Effector memory CD8-positive, alpha-beta T cell (primary cell): Measurements from ENCODE around the gene ABLIM1.
A peak's percentile ranks its signal among the peaks of the same experiment; 100 is the strongest.

Experiments used
- ATAC-seq: fragments of 150-1000 bp; cut with Tn5 transposase; replicated peaks from 2 replicates; pipeline ENCODE4 v1.10.0; 2021; ENCODE audit warnings: mild to moderate bottlenecking, moderate library complexity
- DNase-seq, 3 experiments: peaks; one replicate each; pipeline ENCODE4 v3.0.0; 2021
- H3K27ac Mint-ChIP-seq, 2 donors: one replicate each; pipeline ENCODE4 v1.8.0; 2022; ENCODE audit warnings: mild to moderate bottlenecking in 2 of 2, mixed read lengths in 2 of 2, moderate library complexity in 2 of 2
- H3K27me3 Mint-ChIP-seq, 2 donors: one replicate each; pipeline ENCODE4 v1.8.0; 2022; ENCODE audit warnings: mixed read lengths in 2 of 2
- H3K36me3 Mint-ChIP-seq: one replicate; pipeline ENCODE4 v1.8.0; 2022; ENCODE audit warnings: mild to moderate bottlenecking, moderate library complexity, mixed read lengths; ENCODE audit not compliant: insufficient read depth
- H3K4me1 Mint-ChIP-seq, 2 donors: one replicate each; pipeline ENCODE4 v1.8.0; 2022; ENCODE audit warnings: low read depth in 2 of 2, mixed read lengths in 2 of 2
- H3K4me3 Mint-ChIP-seq, 2 donors: one replicate each; pipeline ENCODE4 v1.8.0; 2022; ENCODE audit warnings: mild to moderate bottlenecking in 2 of 2, mixed read lengths in 2 of 2, moderate library complexity in 2 of 2
- H3K9me3 Mint-ChIP-seq, 2 donors: one replicate each; pipeline ENCODE4 v1.8.0; 2022; ENCODE audit warnings: mixed read lengths in 2 of 2

ABLIM1 gene

DNA sequence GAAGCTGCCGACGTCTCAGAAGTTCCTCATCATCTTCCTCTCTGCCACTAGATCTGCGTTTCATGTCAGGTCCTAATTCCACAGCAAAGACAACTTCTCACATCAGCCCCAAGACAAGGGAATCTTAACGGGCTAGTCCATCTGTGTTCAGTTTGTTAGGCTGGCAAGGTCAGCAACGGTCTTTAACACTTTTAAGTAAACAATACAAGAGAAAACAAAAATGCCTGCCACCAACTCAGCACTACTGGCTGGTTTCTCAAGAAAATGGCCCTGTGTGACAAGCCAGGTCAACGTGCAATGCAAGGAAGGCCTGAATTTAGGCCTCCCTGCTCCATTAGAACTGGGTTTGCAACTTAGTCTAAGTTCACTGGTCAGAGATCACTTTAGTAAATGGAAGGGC, 212.7 kb downstream of the ABLIM1 start:
- no peaks in the 10 kb centered on the region for H3K9me3 Mint-ChIP-seq
- H3K4me1 Mint-ChIP-seq = peaks cover 0 to 4% of the 10 kb centered on the region in 2 donors
- H3K4me3 Mint-ChIP-seq = no peak overlapping the region
- H3K36me3 Mint-ChIP-seq = peaks cover 40% of the 10 kb centered on the region
- H3K27ac Mint-ChIP-seq = peak overlapping the region; percentile 68 to 82
- no peak for DNase-seq
- ATAC-seq = no peak
- no peaks in the 10 kb centered on the region for H3K27me3 Mint-ChIP-seq

- H3K4me1 Mint-ChIP-seq = peaks cover 0 to 4% of the 10 kb centered on the region in 2 donors
- DNase-seq (no peak), ATAC-seq (no peak)
- peaks cover 43% of the 10 kb centered on the region for H3K36me3 Mint-ChIP-seq
- H3K4me3 Mint-ChIP-seq = no peak overlapping the region
- no peaks in the 10 kb centered on the region for H3K27me3 Mint-ChIP-seq
- H3K27ac Mint-ChIP-seq = peak overlapping the region in 1 of 2 donors; percentile 82
- no peaks in the 10 kb centered on the region for H3K9me3 Mint-ChIP-seq
Observed at GRCh38 chr10:114444819-114445218, 213.3 kb downstream of the ABLIM1 start.

DNA sequence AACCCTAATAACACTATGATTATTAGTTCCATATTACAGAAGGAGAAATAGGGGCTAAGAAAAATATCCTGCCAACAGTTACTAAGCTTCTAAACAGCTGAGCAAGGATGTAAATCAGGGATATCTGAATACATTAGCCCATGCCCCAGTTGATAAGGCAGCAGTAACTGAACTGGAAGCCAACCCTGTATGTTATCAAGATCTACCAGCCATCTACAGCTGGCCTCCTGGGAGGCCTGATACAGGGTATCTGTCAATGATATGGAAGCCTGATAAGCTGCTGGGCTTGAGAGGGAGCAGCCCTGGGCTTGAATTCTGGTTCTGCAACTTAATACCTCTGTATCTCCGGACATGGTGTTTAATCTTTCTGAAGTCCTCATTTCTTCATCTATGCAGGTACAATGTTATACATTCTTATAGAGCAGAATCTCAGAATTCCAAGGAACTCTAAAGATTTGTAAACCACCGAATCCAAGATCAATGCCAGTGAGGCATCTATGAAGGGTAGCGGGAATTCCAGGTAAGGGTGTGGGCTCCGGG, 215.9 kb downstream of the ABLIM1 start:
- Mint-ChIP-seq H3K9me3 (no peaks in the 10 kb centered on the region), H3K4me1 (peaks cover 0 to 4% of the 10 kb centered on the region in 2 donors), H3K27ac (no peak overlapping the region), H3K36me3 (peaks cover 68% of the 10 kb centered on the region), H3K4me3 (no peak overlapping the region), H3K27me3 (no peaks in the 10 kb centered on the region)
- DNase-seq (no peak), ATAC-seq (no peak)

- Mint-ChIP-seq H3K27me3 (no peaks in the 10 kb centered on the region), H3K27ac (no peak overlapping the region), H3K36me3 (peaks cover 77% of the 10 kb centered on the region), H3K9me3 (no peaks in the 10 kb centered on the region), H3K4me1 (peaks cover 0 to 4% of the 10 kb centered on the region in 2 donors), H3K4me3 (no peak overlapping the region)
- DNase-seq = no peak
- ATAC-seq = no peak
Observed at GRCh38 chr10:114441107-114441506, 217.0 kb downstream of the ABLIM1 start.

DNA sequence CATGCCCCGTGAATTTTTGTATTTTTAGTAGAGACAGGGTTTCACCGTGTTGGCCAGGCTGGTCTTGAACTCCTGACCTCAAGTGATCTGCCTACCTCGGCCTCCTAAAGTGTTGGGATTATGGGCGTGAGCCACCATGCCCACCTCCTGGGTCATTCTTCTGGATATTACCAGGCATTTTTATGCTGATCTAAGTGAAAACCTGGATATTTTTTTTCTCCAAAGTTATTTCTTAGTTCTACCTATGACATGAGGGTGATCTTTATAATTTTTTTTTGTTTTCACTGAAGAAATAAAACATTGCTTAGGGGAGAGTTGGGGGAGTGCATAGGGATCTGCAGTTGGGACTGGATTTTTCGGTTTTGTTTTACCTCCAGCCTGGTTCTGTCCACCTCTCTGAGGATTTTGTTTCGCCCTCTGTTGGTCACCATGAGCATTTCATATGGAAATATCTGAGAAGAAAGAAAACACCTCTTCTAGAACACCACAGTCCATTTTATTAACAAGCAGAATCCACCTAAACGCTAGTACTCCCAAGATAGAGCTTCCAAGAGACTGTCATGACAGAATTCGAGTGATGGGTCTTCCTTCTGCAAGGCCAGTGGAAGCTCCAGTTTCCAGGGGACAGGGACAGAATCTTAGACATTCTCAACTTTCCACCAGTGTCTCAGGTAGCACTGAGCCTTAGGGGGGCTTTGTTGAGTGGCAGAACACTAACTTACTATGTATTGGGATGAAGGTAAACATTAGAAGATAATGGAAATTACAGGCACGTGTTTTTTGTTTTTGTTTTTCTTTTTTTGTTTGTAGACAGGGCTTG, 220.4 kb downstream of the ABLIM1 start:
- Mint-ChIP-seq H3K36me3 (peaks cover 71% of the 10 kb centered on the region), H3K9me3 (no peaks in the 10 kb centered on the region), H3K4me1 (no peaks in the 10 kb centered on the region), H3K27me3 (no peaks in the 10 kb centered on the region), H3K4me3 (no peak overlapping the region), H3K27ac (peak overlapping the region in 1 of 2 donors; percentile 35)
- no peak for ATAC-seq
- DNase-seq = no peak

- DNase-seq (no peak), ATAC-seq (no peak)
- Mint-ChIP-seq H3K27me3 (no peaks in the 10 kb centered on the region), H3K9me3 (no peaks in the 10 kb centered on the region), H3K36me3 (peaks cover 69% of the 10 kb centered on the region), H3K27ac (no peak overlapping the region), H3K4me1 (no peaks in the 10 kb centered on the region), H3K4me3 (no peak overlapping the region)
Observed at GRCh38 chr10:114436941-114437340, 221.1 kb downstream of the ABLIM1 start.

- Mint-ChIP-seq H3K36me3 (peaks cover 38% of the 10 kb centered on the region), H3K4me3 (no peak overlapping the region), H3K27ac (peak overlapping the region in 1 of 2 donors; percentile 19), H3K4me1 (no peaks in the 10 kb centered on the region), H3K9me3 (no peaks in the 10 kb centered on the region), H3K27me3 (no peaks in the 10 kb centered on the region)
- DNase-seq = no peak
- ATAC-seq = no peak
Observed at GRCh38 chr10:114432566-114433093, 225.4 kb downstream of the ABLIM1 start.

GRCh38 chr10:114431414-114432135, 226.5 kb downstream of the ABLIM1 start:
- Mint-ChIP-seq H3K27ac (no peak overlapping the region), H3K4me1 (no peaks in the 10 kb centered on the region), H3K27me3 (no peaks in the 10 kb centered on the region), H3K4me3 (no peak overlapping the region), H3K9me3 (no peaks in the 10 kb centered on the region), H3K36me3 (peaks cover 29% of the 10 kb centered on the region)
- ATAC-seq (no peak), DNase-seq (no peak)

DNA sequence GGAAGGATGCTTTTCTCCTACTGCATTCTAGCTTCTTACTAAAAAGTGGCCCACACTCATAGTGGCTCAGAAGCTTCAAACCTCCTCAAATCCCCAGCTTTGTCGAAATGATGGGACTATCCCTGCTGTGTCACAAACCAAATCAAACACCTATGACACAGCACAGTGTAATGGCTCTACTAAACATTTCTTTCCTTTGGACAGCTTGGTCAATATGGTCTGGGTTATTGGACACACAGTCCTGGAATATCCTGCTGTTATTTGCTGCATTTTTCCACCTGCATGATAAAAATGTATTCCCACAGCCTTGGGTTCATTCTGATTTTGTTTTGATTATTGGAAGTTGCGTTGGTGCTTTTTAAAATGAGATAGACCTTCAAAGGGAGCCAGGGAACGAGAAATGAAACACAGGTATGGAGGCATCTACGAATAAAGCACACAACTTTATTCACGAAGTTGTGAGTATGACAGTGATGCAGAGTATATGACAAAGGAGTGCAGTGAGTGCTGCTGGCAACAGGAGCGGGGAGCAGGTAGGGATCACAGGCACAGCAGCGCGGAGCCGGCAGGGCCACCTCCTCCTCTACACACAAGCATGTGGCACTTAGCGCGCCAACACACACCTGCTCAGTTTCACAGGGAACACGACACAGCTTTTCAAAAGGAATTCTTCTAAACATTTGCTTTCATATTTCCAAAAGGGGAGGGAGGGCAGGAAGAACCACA, 227.2 kb downstream of the ABLIM1 start:
- Mint-ChIP-seq H3K27me3 (no peaks in the 10 kb centered on the region), H3K9me3 (no peaks in the 10 kb centered on the region), H3K36me3 (peaks cover 22% of the 10 kb centered on the region), H3K4me3 (no peak overlapping the region), H3K27ac (no peak overlapping the region), H3K4me1 (no peaks in the 10 kb centered on the region)
- ATAC-seq = no peak
- DNase-seq = no peak

GRCh38 chr10:114429581-114430335, 228.3 kb downstream of the ABLIM1 start:
- DNase-seq (no peak), ATAC-seq (no peak)
- no peak overlapping the region for H3K4me3 Mint-ChIP-seq
- no peaks in the 10 kb centered on the region for H3K4me1 Mint-ChIP-seq
- H3K27me3 Mint-ChIP-seq = no peaks in the 10 kb centered on the region
- H3K27ac Mint-ChIP-seq = peak overlapping the region in 1 of 2 donors; percentile 66
- peaks cover 11% of the 10 kb centered on the region for H3K36me3 Mint-ChIP-seq
- H3K9me3 Mint-ChIP-seq = no peaks in the 10 kb centered on the region

DNA sequence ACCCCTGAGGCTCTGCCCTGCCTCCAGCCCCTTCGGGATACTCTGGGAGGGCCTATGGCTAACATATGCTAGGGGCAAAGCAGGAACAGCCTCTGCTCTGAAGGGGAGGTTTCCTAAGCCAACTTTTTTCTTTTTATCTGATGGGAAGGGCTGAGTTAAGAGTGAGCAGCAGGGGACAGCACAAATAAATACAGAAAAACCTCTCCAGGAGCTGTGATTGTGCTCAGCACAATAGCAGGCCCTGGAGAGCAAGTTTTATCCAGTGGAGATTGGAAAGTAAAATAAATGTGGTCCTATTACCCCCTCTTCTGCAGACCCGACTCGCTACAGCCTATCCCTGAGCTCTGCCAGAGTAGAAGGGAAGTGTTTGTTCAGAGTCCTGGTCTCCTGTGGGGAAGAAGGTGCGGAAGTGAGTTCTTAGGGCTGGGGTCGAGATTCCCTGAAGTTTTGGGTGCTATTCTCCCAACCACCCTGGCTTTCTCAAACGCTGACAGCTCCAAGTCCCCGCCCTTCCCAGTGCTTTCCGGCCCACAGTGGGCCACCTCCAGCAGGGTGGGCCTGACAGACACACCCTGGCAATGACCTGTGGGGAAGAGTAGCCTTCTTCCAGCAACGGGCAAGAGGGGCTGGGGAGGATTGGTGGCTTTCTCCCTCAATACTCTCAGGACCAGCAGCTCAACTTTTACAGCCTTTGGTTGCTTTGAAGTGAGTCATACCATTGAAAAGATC, 230.8 kb downstream of the ABLIM1 start:
- Mint-ChIP-seq H3K27me3 (no peaks in the 10 kb centered on the region), H3K4me3 (no peak overlapping the region), H3K36me3 (peaks cover 6% of the 10 kb centered on the region), H3K4me1 (no peaks in the 10 kb centered on the region), H3K27ac (no peak overlapping the region), H3K9me3 (no peaks in the 10 kb centered on the region)
- DNase-seq = no peak
- no peak for ATAC-seq

- H3K27me3 Mint-ChIP-seq = no peaks in the 10 kb centered on the region
- no peaks in the 10 kb centered on the region for H3K9me3 Mint-ChIP-seq
- no peak overlapping the region for H3K4me3 Mint-ChIP-seq
- no peak for DNase-seq
- H3K36me3 Mint-ChIP-seq = peaks cover 6% of the 10 kb centered on the region
- no peak for ATAC-seq
- H3K4me1 Mint-ChIP-seq = no peaks in the 10 kb centered on the region
- H3K27ac Mint-ChIP-seq = no peak overlapping the region
Observed at GRCh38 chr10:114426476-114426875, 231.6 kb downstream of the ABLIM1 start.
